Body of pancreas (tissue), 4 donors: ENCODE results near the gene SMG5.

Experiments used
- CTCF ChIP-seq, 7 experiments: fragments of 450-650 bp in 4 of 7; fragments of 200-600 bp in 3 of 7; sonication (generic) in 3 of 7; IDR thresholded peaks; one replicate each; pipeline ENCODE4 v1.5.1; 2016 to 2019; ENCODE audit warnings: antibody characterized with exemption in 7 of 7
- POLR2A ChIP-seq, 3 donors: fragments of 450-650 bp; IDR thresholded peaks; one replicate each; pipeline ENCODE4 v1.6.1; 2016; ENCODE audit warnings: antibody characterized with exemption in 3 of 3, mild to moderate bottlenecking in 2 of 3

GRCh38 chr1:156228501-156228900 lies 54.1 kb downstream of the SMG5 start:
- TF ChIP-seq CTCF (IDR thresholded peaks at IDR 0.05) (no peak), POLR2A (IDR thresholded peaks at IDR 0.05) (no peak)
